Esophagus mucosa (tissue), 1 donor: ENCODE data around the gene TADA3. TPM values are rescaled to one million over a fixed set of nuclear protein-coding genes. Genes with fewer than 3 reads are reported as not detected.

ENCODE experiments used
- ATAC-seq: fragments of 200-7000 bp; cut with Tn5 transposase; one replicate; pipeline ENCODE4 v1.9.1; 2020
- total RNA-seq: library from RNA; stranded (reverse); gene quantifications from one replicate; pipeline ENCODE4 v1.2.4, GENCODE V29; 2023
- donor health status: DM: yes; HTN: yes; CAD: no.

The TADA3 gene, protein sequence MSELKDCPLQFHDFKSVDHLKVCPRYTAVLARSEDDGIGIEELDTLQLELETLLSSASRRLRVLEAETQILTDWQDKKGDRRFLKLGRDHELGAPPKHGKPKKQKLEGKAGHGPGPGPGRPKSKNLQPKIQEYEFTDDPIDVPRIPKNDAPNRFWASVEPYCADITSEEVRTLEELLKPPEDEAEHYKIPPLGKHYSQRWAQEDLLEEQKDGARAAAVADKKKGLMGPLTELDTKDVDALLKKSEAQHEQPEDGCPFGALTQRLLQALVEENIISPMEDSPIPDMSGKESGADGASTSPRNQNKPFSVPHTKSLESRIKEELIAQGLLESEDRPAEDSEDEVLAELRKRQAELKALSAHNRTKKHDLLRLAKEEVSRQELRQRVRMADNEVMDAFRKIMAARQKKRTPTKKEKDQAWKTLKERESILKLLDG
- total RNA-seq: 32.3 TPM

DNA sequence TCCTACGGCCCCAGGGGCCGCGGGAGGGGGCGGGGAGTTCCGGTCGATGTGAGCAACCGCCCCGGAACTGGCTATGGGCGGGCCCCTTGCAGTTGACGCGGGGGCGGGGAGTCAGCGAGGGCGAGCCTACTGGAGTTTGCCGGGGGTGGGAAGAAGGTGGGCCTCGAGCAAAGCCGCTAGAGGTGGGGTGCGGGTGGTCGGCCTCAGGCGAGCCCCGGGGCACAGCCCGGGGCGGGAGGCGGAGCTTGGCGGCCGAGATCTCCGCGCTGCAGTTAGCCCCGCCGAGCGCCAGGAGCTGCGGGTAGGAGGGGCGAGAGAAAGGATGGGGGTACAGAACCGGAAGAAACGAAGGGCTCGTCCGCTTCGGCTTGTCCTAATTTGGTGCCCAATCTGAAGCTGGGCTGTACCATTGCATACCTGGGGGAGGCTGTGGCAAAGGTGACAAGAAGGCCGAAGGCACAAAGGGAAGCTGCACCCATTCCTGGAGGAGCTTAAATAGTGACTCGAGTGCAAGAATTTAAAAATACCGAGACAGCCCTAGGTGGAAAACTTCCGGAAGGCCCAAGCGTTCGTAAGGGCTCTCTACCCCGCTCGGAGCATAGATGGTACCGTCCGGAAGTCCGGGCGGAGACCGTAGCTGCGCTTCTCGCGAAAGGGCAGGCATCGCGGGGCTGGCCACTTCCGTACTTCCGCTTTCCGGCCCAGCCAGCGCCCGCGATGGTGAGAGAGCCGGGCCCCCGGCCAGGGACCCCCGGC lies at the start of gene TADA3, which contains the start of gene ARPC4:
Gene TADA3, minus strand, starts transcription at position 69 of the 756 bp plus-strand sequence. CDS start 1,007 bp downstream, outside the sequence.
Gene ARPC4, plus strand, starts transcription at position 678 of the 756 bp plus-strand sequence. Its CDS starts 40 bp downstream, at position 718.
- peak; percentile 93 for ATAC-seq

DNA sequence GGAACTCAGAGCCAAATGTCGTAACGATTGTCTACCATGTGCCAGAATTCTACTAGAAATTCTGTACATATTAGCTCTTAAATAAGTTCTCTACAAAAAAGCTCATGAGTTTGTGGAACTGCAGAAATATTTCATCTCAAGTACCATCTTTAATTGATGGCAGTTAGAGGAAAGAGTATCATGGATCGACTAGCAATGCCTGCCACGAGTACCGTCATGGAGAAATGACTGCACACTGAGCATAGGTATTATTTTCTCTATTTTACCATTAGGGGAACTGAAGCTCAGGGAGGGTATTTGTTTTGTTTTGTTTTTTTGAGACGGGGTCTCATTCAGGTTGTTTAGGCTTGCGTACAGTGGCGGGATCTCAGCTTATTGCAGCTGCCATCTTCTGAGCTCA lies 48.7 kb upstream of the TADA3 start:
- ATAC-seq: no peak

DNA sequence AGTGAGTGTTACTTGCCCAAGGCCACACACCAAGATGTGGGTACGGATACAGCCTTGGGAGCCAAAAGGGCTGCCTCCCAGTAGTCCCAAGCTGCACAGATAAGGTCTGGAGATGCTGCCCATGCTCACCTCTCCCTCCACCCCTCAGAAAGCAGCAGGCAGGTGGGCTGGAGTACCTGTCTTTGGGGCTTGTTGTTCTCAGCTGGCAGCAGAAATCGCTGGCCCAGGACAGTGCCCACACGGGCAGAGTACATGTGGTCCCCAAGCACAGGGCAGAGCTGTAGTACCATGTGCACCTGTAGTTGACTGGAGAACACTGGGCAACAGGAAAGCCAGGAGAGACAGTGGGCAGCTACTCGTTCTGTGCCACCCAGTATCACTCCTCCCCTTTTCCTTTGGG lies 46.6 kb upstream of the TADA3 start:
- ATAC-seq: no peak

DNA sequence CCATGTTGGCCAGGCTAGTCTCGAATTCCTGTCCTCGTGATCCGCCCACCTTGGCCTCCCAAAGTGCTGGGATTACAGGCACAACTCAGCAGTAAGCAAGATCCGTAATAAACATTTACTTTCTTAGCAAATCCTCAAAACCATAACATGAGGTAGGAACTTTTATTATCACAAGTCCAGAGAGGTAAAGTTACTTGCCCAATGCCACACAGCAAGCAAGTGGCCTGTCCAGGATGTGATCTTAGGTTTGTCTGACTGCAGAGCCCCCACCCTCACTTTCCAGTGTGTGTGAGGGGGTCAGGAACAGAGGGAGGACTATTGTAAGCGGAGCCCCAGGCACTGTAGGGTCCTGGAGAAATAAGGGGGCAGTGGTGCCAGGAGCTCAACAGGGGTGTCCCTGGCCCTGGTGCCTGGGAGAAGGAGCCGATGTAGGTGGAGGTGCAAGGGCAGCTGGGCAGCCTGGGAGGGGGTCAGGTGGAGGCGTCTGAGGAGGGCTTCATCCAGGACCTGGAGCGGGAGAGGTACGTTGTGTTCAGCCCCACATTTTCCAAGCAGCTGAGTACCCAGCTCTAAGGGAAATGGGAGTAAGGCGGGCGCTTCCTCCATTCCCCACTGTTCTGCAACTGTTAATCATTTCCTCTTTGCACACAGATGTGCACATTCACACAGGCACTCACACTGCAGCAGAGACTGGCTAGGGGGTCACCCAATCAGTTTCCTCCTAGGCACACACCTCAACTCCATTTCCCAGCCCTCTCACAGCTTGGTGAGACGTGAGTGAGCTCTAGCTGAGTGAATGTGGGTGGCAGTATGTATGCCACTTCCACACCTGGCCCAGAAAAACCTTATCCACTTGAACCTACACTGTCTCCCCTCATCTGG lies 45.7 kb upstream of the TADA3 start:
- ATAC-seq: peak; percentile 12

DNA sequence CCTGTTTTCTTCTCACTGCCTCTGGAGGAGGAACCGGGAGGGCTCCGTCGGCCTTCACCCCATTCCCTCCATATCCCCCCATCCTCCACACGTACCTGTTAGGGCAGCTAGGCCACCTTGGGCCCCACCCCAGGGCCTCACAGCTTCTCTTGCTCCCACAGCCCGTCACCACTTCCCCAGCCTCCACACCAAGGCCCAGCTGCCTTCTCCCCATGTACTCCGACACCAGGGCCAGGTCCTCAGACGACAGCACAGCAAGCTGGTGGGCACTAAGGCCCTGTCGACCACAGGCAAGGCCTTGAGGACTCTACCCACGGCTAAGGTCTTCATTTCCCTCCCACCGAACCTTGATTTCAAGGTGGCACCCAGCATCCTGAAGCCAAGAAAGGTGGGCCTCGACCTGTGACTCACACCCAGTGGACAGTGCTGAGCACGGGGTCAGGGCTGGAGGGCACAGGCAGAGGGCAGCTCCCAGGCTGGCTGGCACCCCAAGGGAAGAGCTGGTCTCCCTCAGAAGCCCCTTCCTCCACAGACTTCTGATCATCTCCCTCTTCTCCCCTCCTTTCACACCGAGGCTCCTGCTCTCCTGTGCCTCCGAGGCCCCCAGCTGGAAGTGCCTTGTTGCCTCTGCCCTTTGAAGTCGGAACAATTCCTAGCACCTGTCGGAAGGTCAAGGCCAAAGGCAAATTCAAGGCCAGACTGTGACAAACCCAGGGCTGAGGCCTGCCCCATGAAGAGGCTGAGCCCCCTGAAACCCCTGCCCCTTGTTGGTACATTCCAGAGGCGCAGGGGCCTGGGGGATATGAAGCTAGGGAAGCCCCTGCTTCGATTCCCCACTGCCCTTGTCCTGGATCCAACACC lies 42.5 kb upstream of the TADA3 start:
- ATAC-seq: no peak

DNA sequence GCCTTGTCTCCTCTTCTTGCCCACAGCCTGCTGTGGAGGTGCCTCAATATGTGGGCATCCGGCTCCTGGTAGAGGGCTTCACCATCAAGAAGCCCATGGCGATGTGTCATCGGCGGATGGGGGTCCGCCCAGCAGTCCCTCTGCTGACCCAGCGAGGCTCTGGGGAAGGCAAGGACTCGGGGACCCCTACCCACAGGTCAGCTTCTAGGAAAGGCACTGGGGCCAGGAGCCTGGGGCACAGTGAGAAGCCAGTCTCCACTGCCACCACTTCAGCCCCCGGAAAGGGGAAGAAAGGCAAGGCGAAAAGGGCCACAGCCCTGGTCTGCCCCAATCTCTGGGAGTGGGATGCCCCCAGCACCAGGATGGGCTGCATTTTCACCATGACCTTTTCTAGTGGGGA lies 40.8 kb upstream of the TADA3 start:
- ATAC-seq: no peak

DNA sequence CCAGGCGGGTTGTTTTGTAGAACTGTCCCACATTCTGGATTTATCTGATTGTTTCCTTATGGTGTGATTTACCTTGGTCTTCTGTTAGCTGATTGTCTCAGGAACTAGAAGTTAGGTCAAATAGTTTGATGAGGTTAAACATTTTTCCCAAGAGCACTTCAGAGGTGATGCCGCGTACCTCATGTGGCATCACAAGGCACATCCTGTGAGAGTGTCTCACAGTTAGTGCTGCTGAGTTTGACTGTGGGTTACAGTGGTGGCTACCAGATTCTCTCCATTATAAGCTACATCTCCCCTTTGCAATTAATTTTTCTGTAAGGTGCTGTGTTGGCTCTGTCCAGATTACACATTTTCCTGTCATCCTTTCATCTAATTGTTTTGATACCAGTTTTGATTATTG lies 39.0 kb upstream of the TADA3 start:
- ATAC-seq: no peak

DNA sequence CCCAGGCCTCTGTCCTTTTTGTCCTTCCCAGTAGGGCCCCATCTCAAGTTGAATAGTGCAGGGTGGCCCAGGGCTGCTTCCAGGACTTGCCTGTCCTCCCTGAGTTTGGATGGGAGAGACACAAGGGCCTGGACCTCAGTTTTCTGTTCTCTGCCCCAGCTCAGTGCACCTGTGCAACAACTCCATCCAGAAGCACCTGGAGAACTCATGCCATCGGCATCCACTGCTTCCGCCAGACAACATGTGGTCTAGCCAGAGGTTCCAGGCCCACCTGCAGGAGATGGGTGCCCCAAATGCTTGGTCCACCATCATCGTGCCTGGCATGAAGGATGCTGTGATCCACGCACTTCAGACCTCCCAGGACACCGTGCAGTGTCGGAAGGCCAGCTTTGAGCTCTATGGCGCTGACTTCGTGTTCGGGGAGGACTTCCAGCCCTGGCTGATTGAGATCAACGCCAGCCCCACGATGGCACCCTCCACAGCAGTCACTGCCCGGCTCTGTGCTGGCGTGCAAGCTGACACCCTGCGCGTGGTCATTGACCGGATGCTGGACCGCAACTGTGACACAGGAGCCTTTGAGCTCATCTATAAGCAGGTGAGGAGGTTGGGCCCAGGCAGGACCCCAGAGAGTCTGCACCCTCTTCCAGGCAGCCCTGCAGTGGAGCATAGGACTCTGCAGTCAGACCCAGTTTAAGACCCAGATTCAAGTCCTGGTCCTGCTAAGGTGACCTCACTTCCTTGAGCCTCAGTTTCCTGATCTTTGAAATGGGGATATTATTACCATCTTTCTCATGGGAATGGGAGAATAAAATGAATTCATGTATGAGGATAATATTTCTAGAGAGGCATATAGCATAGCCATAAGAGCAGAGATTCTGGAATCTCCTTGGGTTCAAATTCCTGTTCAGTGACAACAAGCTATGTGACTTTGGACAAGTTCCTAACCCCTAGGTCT lies 36.8 kb upstream of the TADA3 start:
- no peak for ATAC-seq

DNA sequence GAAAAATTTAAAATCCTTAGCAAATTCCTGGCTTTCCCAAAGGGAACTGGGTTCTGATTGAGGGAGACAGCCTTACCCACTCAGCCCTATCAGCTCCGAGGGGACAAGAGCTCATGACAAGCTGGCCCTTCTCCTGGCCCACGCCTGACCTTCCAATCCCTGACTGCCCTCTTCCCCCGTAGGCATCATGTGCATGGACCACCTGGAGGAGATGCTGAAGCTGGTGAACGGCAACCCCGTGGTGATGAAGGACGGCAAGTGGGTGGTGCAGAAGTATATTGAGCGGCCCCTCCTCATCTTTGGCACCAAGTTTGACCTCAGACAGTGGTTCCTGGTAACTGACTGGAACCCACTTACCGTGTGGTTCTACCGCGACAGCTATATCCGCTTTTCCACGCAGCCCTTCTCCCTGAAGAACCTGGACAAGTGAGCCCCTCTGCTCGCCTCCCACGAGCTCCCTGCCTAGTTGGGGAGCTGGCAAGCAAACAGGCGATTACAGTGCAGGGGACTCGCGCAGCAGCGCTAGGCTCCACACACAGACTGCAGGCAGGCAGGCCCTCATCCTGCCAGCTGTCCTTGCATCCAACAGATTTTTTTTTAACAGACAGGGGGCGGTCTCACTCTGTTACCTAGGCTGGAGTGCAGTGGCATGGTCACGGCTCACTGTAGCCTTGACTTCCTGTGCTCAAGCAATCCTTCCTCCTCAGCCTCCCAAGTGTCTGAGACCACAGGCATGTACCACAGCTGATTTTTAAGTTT lies 34.7 kb upstream of the TADA3 start:
- ATAC-seq: peak; percentile 35

DNA sequence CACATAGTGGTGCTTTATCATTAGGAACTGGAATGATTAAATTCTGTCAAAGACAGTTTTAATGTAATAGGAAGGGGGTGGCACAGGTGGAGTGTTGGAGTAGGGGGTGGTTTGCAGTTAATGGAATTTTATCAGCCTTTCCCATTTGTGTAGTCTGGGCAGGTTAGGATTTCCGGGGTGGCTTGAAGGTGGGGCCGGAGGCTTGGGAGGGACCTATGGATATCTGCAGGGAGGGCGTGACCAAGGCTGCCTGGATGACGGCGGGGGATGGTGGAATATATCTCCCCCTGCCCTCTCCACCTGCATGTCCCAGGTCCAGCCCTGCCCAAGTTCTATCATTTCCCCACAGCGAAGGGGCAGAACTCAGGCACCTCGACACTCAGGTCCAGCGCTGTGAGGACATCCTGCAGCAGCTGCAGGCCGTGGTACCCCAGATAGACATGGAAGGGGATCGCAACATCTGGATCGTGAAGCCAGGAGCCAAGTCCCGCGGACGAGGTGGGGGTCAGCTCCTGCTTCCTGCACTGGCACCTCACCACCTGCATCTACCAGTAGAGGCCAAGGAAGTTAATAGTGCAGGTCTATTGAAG lies 33.3 kb upstream of the TADA3 start:
- ATAC-seq: no peak

DNA sequence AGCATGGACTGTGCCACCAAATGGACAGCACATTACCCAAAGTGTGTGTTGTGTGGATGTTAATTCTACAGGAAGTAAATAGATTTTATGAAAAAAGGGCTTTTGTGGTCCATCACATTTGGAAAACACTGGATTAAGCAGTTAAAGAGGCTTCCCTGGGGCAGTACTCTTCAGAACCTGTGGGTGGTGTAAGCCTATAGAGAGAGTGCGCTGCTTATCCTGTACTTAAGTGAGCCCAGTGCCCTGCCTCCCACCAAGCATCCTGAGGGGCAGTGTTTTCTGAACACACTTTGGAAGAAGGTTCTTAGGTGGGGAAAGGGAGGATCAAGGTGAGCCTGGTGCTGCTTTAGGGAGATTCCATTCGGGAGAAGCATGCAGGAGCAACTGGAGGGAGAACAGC lies 28.7 kb upstream of the TADA3 start:
- ATAC-seq: peak; percentile 48

DNA sequence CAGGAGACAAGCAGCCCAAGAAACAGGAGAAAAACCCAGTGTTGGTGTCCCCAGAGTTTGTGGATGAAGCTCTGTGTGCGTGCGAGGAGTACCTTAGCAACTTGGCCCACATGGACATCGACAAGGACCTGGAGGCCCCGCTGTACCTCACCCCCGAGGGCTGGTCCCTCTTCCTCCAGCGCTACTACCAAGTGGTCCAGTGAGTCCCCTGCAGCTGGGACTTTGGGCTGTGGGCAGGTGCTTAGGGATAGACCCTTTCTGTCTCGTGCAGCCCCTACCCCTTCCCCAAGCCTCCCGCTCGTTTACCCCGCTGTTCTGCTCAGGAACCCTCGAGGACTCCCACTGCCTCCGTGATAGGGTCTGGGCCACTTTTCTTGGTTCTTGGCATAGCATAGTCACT lies 28.3 kb upstream of the TADA3 start:
- ATAC-seq: peak; percentile 22

DNA sequence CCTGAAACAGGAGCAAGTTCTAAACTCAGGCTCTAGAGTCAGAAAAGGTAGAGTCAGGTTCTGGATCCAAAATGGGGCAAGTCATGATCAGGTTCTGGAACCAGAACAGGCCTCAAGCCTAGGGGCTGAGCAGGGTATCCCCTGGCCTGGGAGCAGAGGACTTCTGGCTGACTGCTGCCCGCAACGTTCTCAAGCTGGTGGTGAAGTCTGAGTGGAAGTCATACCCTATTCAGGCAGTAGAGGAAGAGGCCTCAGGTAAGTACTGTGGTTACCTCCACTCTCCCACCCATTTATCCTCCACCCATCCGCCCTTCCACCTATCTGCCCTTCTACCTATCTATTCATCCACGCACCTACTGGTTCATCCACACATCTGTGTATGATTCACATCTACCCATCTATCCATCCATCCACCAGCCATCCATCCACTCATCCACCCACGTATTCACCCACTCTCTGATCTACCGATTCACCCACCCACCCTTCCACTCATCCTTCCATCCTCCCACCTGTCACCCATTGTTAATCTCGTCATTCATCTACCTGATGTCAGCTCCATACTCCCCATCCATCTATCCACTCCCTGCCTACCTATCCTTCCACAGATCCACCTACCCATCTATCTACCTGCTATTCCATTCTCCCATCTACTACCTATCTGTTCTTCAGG lies 26.5 kb upstream of the TADA3 start:
- ATAC-seq: no peak

DNA sequence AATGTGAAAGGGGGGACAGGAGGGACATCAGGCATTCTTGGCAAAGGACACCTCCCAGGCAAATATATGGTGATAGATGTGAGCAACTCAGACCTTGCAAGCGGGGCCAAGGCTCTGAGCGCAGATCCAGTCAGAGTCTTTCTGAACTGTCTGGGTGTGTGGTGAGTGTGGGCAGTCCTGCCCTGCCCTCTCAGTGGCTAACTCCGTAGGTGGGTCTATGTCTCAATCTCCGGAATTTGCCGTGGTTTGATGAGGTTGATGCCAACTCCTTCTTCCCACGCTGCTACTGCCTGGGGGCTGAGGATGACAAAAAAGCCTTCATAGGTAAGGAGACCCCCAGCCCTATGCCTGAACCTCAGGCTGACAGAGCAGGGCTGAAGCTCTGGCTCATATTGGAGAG lies 25.2 kb upstream of the TADA3 start:
- ATAC-seq: no peak

DNA sequence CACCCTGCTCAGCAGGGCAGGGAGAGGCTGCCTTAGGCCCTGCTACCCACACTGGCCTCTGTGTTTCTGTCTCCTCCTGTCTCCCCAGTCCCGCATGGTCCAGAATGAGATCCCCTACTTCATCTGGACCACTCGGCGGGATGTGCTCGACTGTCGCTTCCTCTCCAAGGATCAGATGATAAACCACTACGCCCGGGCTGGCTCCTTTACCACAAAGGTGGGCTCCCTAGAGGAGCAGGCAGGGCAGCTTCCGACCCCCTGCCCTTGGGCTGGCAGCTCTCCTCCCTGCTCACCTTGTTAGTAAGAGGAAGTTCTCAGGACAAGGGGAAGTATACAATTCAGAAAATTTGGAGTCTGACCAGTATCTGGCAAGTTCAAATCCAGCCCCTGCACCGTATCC lies 23.7 kb upstream of the TADA3 start:
- no peak for ATAC-seq

DNA sequence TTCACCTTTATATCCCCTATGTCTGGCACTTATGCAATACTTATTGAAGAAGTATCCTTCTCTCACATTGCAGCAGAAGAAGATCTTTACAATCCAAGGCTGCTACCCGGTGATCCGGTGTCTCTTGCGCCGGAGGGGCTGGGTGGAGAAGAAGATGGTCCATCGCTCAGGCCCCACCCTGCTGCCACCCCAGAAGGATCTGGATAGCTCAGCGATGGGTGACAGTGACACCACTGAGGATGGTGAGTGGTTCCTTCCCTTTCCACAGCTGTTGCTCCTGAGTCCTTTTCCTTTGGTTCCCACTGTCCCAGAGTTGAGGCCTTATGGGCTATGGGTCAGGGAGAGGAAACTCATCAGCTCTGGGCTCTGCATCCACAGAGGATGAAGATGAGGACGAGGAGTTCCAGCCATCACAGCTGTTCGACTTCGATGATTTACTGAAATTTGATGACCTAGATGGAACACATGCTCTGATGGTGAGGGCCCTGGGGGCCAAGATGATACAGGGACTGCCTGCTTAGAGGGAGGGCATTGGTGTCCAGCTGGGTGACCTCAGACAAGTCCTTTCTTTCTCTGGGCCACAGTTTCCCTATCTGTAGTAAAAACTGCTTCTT lies 20.7 kb upstream of the TADA3 start:
- no peak for ATAC-seq

DNA sequence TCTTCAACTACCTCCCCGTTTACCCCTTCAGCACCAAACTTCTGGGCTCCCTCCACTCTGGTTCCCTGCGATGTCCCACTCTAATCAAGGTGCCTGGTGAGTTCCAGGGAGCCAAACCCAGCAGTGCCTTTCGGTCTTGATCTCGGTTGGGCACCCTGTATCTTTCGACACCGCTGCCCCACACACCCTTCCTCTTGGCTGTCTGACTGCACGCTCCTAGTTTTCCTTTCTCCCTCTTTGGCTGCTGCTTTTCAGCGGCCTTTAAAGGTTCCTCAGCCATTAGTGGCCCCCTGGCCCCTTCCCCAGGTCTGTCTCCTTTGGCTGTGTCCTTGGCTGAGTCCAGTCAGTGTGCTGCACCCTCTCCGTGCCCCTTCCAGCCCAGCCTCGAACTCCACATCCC lies 18.6 kb upstream of the TADA3 start:
- ATAC-seq: no peak

DNA sequence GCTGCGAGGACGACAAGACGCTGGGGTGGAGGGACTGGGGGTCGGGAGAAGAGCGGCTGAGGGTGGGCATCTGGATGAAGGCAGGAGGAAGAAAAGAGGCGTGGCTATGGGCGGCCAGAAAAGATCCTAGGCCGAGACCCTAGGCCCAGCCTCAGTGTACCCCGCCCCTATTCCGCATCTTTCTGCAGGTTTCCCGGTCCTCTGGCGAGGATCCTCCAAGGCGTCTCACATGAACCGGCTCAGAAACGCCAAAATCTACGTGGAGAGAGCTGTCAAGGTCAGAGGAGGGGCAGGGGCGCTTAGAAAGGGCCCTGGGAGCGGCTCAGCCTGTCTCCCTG lies 18.1 kb upstream of the TADA3 start:
- ATAC-seq: peak; percentile 3
